ENCODE data around the gene CFAP20DC.
A peak's percentile ranks its signal among the peaks of the same experiment; 100 is the strongest.
"Not testable (repeated sequence)": the region's sequence is repeated elsewhere in the genome, so short reads cannot be mapped to it uniquely, and the experiment has no call there.

The CFAP20DC gene

DNA sequence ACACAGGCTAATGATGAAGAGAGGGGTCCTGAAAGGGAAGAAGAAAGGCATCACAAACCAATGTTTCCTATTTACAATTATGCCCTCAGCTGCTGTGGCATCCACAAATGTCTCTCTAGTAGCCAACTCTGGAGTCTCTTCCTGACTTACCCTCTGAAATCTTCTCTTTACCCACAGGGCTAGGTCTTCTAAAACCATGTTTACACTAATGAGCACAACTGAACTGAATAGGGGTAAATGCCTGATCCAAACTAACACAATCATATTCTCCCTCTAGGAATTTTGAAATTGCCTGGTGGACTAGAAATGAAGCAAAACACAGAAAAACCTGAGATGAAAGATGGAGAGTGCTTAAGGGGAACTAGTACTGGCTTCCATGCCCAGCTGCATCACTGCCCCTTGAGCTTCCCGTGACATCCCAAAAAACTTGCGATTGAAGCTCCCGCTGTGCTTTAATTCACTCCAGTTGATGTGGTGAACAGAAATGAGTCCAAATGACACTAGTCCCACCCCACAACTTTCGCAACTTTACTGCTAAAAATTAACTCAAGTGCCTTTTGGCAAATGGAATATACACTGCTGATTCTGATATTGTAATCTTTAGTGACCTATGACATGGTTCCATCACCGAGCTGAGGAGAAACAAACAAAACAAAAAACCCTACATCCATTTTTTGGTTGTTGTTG lies 32.8 kb downstream of the CFAP20DC start:
- no peak for DNase-seq

DNA sequence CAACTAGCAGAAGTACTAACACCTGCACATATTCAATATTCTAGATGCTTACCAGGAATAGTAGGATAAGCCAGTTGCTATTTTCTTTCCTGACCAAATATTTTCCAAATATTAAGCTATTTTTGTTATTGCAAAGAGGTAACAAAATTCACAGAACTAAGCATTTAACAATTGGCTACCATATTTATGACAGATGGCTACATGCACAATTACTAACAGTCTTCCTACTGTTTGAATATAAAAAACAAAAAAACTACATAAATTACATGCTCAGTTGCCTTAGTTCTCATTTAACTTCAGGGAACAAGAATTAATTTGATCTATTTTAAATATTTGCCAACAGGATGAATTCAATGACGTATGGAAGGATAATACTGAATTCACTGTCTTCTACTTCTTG lies 36.2 kb downstream of the CFAP20DC start:
- no peak for DNase-seq

DNA sequence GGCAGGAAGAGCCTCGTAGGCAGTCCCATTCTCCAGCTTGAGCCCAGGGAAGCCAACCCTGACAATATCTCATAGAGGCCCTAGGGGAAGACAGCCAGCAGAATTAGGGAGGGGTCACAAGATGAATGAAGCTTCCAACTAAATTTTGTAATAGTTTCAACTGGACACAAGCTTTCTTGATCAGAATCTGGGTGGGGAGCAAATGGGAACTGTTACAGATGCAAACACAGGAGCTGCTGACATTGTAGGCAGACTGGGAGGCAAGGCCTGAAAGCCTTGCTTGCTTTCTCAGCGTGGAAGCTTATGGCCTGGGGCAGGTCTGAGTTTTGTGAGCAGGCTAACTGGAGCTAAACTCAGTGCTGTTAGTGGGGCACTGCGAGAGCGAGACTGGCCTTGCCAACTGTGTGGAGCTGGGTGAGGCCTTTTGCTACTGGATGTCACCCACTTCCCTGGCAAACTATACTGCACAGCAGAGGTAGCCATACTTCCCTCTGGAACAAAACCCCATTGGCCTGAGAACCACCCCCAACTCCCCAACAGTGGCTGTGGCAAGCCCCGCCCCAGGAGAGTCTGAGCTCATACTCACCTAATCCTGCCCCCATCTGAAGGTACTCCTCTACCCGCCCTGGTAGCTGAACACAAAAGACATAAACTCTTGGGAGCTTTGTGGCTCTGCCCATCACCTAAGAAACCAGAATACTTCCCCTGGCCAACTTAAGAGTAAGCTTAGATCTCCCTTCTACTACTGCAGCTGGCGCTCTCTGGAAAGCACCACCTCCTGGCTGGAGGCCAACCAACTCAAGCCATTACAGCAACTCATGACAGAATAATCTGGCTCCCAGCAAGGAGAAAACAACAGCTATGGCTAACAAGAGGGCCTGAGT lies 42.9 kb downstream of the CFAP20DC start:
- peak; percentile 35 for DNase-seq

DNA sequence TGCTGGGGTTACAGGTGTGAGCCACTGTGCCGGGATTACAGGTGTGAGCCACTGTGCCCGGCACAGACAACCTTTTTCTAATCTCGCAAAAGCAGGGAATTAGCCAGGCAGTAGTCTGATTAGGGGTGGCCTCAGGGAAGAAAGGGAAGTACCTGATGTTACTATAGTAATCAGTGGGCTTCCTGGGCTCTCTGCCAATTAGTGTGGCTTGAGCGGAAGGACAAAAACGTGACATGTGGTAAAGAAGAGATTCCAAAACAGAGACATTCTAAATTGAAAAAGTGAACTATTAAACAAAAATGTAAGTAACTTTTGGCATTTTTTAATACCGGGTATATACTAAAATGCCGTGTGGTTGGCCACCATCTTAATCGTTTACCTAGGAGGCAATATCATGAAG lies 48.1 kb downstream of the CFAP20DC start:
- peak; percentile 93 for DNase-seq

DNA sequence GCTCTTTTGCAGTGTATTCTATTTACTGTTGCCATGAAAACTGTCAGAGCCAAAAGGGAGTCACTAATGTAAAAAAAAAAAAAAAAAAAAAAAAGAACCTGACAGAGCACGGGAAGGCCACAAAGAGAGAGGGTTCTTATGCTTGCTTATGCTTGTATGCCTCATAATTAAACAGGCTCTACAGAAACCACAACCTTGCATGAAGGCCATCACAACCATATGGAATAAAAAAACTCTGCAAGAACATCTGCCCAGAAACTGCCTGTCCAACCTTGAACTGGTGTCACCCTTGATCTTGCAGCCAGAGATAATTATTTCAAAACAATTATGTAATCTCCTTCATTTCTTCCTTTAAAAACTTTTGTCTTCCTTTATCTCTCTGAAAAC lies 50.1 kb downstream of the CFAP20DC start:
- peak; percentile 81 for DNase-seq

DNA sequence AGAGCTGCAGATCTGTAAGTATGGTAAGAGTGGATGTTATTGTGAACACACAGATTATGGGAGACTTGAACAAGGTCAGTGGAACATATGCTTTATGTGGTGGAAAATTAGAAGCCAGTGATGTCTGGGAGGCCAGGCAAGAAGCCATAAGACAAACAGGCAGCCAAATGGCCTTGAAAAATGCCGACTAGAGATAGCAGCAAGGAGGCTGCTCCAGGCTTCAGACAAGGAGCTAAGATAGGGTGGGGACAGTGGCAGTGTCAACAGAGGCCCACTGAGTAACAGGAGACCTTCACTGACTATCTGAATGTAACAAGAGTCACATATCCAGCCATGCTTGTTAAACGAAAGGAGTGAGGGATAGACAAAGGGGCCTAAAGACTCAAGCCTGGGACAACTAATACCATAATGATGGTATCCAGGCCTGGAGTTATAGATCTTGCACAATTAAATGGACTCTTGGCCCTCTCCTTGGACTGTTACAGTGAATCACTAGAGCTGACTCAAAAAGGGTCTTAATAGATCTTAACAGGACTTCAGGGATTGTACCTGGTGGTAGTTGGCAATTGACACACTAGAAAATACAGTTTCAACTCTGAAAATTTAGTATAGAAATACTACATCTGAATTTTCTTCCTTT lies 50.6 kb downstream of the CFAP20DC start:
- peak; percentile 16 for DNase-seq

DNA sequence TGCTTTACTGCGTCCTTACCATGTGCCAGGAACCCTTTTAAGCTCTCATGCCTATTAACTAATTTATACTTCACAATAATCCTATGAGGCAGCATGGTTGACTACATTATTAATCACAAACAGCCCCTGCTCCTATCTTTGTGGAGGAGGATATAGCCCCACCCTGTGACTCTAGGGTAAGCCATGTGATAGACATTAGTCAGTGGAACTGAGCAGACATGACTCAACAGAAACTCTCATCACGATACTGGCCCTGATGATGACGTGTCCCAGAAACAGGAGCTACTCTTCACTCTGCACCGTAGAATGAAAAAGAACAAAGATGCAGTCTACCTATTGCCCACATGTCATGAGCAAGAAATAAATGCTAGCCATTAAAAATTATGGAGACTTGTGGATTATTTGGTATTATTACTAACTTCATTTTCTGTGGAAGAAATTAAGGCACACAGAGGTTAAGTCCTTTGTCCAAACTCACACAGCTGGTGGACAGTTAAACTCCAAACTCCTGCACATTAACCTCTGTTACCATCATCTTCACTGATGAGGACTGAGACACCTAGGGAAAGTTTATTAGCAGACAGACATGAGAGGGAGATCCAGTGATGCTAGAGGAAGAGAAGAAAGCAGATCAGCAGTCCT lies 51.2 kb downstream of the CFAP20DC start:
- peak; percentile 84 for DNase-seq

DNA sequence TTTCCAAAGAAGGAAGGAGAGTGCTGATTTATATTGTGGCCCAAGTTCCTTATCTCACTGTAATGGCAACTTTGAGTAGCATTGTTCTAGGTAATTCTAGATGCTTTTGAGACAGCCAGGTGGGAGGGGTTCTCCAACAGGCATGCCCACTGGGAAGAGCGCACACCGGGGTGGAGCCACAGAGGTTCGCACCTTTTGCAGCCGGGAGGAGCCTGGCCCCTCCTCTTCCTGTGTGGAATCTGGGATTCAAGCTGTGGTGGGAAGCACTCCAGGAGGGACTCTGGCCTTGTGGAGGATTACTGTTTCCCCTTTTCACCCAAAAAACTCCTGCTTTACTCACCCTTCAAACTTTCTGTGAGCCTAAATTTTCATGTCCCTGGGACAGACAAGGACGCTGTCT lies 53.1 kb downstream of the CFAP20DC start:
- no peak for DNase-seq

DNA sequence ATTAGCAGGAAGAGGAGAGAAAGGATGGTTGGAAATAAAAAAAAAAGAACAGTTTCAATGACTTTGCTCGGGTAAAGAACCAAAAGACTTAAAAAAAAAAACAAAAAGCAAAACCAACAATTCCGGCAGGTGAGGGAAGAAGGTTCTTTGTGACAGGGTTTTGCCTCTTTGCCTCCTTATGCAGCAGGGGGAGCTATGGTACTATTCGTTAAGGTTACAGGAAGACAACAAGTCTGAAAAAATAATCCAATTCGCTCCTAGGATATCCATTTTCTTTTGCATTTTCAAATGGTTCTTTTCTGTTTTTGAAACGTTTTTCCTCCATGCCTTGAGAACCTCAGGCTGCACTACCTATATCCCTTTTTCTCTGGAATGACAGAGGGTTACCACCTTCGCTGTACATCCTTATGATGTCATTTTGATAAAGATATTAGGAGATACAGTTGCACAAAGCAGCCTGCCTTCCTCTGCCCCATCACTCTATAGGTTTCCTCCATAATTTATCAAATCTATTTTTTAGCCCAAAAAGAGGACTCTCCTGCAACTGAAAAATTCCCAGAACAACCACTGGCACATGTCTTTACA lies 55.0 kb downstream of the CFAP20DC start:
- DNase-seq, result peak; percentile 91

DNA sequence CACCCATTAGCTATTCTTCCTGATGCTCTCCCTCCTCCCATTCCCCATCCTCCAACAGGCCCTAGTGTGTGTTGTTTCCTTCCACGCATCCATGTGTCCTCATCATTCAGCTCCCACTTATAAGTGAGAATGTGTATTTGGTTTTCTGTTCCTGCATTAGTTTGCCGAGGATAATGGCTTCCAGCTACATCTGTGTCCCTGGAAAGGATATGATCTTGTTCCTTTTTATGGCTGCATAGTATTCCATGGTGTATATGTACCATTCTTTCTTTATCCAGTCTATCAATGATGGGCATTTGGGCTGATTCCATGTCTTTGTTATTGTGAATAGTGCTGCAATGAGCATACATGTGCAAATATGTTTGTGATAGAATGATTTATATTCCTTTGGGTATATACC lies 56.3 kb downstream of the CFAP20DC start:
- DNase-seq, result no peak

DNA sequence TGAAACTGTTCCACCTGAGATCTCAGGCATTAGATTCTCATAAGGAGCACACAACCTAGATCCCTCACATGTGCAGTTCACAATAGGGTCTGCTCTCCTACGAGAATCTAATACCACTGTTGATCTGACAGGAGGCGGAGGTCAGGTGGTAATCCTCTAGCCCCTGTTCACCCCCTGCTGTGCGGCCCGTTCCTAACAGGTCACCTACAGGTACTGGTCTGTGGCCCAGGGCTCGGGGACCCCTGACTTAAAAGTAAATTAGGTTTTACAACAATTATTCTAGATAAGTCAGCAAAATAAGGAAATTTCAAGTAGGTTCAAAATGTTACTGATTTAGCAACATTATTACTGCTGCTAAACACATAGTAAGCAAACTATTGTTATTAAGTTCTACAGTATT lies 58.2 kb downstream of the CFAP20DC start:
- no peak for DNase-seq

DNA sequence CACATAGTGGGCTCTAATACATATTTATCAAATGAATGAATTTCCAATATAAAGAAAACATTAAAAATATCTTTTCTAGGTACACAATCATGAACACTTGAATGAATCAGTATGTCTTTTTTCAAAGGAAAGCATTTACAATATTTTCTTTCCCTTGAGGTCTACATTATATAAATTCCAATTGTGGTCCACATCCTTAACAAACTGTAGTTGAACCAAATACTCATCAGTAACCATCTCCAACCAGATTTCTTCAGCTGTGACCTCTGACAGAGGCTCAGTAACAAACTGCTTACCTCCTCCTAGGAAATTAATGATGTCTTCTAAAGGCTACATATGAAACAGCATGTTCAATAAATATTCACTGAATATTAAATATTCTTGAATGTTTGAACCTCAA lies 58.8 kb downstream of the CFAP20DC start:
- no peak for DNase-seq

DNA sequence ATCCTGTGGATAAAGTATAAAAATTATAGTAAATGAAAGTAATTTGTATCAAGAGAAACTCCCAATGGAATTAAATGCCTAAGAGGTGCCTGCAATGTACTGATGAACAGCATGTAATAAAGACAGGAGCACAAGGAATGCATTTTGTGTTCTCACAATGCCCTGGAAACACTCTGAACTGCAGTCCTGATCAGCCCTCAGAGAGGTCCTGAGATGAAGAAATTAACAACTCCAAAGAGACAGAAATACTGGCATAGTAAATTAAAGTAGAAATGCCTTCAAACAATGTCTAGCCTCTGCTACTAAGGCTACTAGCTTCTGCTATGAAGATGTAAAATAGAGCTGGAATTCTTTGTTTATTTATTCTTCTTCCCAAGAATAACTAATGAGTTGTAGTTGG lies 59.9 kb downstream of the CFAP20DC start:
- DNase-seq, result no peak

DNA sequence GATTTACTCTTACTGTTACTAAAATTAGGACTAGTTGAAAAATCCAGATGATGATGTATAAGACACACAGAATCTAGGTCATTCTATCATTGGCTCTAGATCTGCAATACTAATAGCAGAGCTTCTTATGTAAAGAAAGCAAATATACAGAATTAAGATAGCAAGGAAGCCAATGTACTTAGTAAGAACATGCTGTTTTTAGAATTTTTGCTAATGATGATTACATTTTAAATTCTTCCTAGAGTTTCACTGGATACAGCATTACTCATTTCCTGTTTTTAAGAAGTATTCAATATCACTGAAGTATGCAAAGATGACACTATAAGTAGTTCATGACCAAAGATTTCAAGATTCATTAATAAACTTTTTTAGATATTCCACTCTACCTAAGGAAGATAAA lies 60.7 kb downstream of the CFAP20DC start:
- no peak for DNase-seq

DNA sequence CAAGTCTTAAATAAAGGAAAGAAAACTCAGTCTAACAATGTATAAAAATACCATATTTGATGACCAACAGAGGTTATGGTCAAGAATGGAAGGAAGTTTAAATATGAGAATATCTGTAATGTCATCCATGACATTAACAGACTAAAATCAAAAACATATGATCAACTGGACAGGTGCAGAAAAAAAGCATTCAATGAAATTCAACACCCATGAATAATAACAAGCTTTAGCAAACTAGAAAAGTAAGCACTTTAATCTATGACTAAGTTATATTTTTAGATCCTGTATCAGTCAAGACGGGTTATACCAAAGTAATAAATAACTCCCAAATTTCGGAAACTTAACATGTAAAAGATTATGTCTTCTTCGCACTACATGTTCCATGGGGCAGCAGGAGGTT lies 61.8 kb downstream of the CFAP20DC start:
- no peak for DNase-seq

DNA sequence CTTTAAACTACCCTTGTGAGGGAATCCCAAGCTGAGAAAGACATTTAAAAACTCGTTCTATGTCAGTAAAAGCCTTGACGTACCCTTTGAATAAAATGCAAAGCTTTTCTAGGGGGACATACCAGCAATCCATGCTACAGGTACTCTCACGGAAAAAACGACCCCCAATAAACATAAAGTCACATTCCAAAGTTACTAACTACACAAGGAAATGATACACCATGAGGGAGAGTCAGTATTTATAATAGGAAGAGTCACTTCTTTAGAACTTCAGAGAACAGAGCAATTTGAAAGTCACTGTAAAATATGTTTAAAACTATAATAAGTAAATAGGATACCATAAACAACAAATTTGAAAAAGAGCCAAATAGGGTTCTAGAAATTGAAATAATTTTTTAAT lies 63.2 kb downstream of the CFAP20DC start:
- no peak for DNase-seq

DNA sequence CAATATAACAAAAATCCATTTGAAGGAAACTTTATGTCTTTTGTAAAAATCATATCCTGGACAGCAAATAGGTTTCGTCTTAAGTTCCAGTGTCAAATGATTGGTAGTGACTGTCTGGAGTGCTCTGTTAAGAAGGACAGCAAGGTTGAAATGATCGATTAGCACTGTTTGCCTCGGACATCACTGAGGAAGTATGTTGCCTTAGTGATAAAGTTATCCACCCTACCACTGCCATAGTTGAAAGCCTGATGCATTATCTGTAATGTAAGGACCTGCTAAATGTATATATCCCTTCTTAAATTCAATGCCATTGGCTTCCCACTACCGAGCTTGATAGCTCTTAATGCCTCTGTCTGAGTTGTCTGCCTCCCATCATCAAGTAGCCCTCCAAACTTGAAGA lies 70.0 kb downstream of the CFAP20DC start:
- peak; percentile 51 for DNase-seq

DNA sequence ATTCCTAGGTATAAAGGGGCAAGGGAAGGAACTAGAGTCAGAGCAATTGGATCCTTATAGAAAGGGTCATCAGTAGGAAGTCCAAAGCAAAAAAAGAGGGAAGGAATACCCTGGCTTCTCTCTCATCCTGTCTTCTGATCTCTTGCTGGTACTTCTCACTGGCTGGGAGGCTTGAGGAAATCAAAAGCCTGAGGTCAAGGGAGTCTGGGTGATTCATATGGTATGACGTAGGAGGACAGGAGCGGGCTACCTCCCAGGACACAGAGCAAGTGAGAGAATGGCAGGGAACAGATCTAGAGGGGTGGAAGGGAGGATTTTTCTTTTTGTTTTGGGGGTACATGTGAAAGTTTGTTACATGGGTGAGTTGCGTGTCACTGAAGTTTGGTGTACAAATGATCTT lies 76.0 kb downstream of the CFAP20DC start:
- DNase-seq, result no peak

DNA sequence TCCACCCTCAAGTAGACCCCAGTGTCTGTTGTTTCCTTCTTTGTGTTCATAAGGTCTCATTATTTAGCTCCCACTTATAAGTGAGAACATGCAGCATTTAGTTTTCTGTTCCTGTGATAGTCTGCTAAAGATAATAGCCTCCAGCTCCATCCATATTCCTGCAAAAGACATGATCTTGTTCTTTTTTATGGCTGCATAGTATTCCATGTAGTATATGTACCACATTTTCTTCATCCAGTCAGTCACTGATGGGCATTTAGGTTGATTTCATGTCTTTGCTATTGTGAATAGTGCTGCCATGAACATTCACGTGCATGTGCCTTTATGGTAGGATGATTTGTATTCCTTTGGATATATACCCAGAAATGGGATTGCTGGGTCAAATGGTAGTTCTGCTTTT lies 82.0 kb downstream of the CFAP20DC start:
- not testable (repeated sequence) for DNase-seq

DNA sequence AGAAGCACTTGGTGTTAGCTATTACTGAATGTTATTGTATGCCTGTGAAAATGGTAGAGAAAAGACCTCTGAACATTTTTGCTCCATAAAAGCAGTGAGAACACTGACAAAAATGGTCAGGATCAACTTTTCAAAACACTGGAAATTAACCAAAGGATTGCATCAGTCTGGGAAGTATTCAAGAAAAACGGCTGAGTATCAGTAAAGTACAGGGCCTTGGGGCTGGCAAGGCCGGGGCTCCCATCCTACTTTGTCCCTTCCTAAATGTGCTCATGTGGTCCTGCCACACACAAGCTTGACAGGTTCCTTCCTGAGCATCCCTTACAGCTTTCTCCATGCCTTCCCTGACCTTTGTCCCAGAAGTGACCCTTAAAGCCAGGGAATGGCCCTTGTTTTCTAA lies 84.0 kb downstream of the CFAP20DC start:
- no peak for DNase-seq

DNA sequence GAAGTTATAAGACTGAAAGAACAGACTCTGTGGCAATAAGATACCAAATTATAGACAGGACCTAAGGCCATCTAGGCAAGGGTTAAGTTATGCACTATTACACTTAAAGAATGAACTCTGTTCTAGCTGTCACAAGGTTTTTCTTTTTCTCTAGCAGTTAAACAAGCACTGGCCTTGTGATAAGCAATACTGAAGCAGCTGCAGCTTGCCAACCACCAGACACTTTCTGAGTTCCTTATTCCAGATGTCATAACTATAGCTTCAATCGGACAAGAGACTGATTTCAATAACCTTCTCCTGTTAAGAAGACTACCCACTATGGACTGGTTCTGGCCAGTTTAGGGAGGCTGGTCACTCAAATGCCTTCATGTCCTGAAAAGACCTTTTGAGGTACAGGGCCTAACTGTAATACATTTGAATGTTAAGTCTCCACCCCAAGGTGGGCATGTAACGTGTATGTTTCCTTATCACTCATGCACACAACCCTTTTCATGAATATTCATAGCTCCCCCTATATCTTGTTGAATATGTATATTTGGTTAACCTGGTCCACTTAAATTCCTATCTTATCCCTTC lies 85.8 kb downstream of the CFAP20DC start:
- peak; percentile 77 for DNase-seq

DNA sequence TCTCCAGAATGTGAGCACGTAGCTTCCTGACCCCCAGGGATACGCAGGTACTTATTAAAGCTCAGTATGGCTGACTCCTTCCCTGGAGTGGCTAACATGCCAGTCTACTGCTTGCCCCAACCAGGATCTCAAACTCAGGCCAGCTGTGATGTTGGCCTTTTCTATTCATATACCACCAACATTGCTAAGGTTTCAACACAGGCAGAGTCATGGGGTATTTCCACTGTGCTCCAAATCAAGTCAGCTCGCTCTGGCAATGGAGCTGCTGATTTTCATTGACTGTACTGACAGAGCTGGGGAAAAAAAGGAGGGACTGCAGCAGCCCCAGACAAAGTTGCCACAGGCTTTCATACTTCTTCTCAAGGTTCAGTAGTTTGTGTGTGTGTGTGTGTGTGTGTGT lies 87.0 kb downstream of the CFAP20DC start:
- DNase-seq, result no peak

Data from hematopoietic multipotent progenitor cell treated with erythropoietin and hydrocortisone succinate and interleukin-3 and kit ligand, for 4 days (in vitro differentiated cells).